NT2/D1 (cell line): Measurements from ENCODE around the gene NEK1.

Experiments used
- DNase-seq: peaks from one replicate; pipeline ENCODE4 v3.0.0-alpha.2; 2011; ENCODE audit warnings: low read depth, low spot score
- H3K27me3 ChIP-seq: 2 replicates; pipeline ENCODE4 v1.6.0; 2011; ENCODE audit warnings: mild to moderate bottlenecking; ENCODE audit not compliant: insufficient read length, insufficient read depth
- H3K36me3 ChIP-seq: 2 replicates; pipeline ENCODE4 v1.6.1; 2011; ENCODE audit warnings: mild to moderate bottlenecking, low read length, mixed read lengths; ENCODE audit not compliant: insufficient read depth, insufficient read length
- H3K4me1 ChIP-seq: 2 replicates; pipeline ENCODE4 v1.5.1; 2011; ENCODE audit not compliant: insufficient read depth, insufficient read length
- H3K4me3 ChIP-seq: 2 replicates; pipeline ENCODE4 v1.5.1; 2011; ENCODE audit warnings: low read depth; ENCODE audit not compliant: insufficient read length
- H3K9ac ChIP-seq: 2 replicates; pipeline ENCODE4 v1.6.0; 2011; ENCODE audit warnings: low read depth; ENCODE audit not compliant: insufficient read length
- H3K9me3 ChIP-seq: 2 replicates; pipeline ENCODE4 v1.5.1; 2011; ENCODE audit warnings: mild to moderate bottlenecking, low read length; ENCODE audit not compliant: insufficient read depth
- SUZ12 ChIP-seq: IDR thresholded peaks from 2 replicates; pipeline ENCODE4 v1.6.1; 2011; ENCODE audit not compliant: insufficient read length, insufficient read depth; ENCODE audit errors: extremely low read depth
- YY1 ChIP-seq: IDR thresholded peaks from 2 replicates; pipeline ENCODE4 v1.6.1; 2011; ENCODE audit not compliant: insufficient read length, insufficient read depth
- ZNF274 ChIP-seq: IDR thresholded peaks from 2 replicates; pipeline ENCODE4 v1.6.1; 2011; ENCODE audit warnings: mild to moderate bottlenecking, low read depth, low read length

NEK1 gene

DNA sequence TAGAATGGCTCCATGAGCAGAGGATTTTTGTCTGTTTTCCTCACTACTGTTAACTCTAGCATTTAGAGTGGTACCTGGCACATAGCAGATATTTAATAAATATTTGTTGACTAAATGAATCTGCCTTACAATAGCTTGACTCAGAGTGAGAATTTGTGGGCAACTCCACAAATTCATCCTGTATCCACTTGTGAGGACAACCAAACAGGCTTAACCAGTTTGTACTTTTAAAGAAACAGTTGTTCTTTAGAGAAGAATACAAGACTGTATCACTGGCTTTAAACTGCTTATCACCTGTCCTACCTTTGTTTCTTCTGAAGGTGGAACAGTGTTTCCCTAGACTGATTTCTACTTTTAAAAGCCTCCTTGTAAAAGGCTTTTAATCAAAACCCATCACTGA lies 200.3 kb downstream of the NEK1 start:
- Histone ChIP-seq H3K27me3 (no peaks in the 10 kb centered on the region), H3K9me3 (no peaks in the 10 kb centered on the region), H3K36me3 (no peaks in the 10 kb centered on the region), H3K9ac (no peak overlapping the region), H3K4me3 (no peak overlapping the region), H3K4me1 (no peaks in the 10 kb centered on the region)
- TF ChIP-seq ZNF274 = no peak
- TF ChIP-seq YY1 = no peak
- no peak for TF ChIP-seq SUZ12
- DNase-seq = no peak

DNA sequence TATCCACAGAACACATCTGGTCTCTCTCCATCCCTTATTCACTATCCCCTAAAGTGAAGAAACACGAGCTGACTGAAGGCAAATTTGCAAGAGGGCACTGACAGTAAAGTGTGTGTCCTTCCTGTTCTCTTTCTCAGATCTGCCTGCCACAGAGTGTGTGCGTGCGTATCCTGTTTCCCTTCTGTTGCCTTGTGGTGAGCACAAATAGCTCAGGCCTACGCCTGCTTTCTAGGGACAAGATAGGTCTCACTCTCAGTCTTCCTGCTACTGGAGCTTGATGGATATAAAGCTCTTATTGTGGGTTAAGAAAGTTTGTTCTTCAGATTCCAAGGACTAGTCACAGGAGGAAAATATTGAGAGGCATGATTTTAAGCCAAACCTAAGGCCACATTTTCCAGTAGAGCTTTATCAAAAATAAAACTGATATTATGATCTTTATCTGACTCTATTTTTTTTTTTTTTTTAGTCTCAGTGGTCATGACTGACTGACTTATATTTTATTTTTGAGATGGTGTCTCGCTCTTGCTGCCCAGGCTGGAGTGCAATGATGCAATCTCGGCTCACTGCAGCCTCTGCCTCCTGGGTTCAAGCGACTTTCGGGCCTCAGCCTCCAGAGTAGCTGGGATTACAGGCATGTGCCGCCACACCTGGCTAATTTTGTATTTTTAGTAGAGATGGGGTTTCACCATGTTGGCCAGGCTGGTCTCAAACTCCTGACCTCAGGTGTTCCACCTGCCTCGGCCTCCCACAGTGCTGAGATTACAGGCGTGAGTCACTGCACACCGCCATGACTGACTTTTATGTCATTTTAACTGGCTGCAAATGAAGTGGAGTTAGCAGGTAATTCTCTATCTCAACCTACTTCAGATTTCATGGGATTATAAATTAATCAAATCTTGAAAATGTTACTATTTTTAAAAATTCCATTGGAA lies 201.3 kb downstream of the NEK1 start:
- TF ChIP-seq YY1 = no peak
- no peak for TF ChIP-seq ZNF274
- TF ChIP-seq SUZ12 = no peak
- H3K9me3 ChIP-seq = no peaks in the 10 kb centered on the region
- DNase-seq = no peak
- H3K36me3 ChIP-seq = no peaks in the 10 kb centered on the region
- no peak overlapping the region for H3K9ac ChIP-seq
- no peaks in the 10 kb centered on the region for H3K4me1 ChIP-seq
- no peak overlapping the region for H3K4me3 ChIP-seq
- no peaks in the 10 kb centered on the region for H3K27me3 ChIP-seq

DNA sequence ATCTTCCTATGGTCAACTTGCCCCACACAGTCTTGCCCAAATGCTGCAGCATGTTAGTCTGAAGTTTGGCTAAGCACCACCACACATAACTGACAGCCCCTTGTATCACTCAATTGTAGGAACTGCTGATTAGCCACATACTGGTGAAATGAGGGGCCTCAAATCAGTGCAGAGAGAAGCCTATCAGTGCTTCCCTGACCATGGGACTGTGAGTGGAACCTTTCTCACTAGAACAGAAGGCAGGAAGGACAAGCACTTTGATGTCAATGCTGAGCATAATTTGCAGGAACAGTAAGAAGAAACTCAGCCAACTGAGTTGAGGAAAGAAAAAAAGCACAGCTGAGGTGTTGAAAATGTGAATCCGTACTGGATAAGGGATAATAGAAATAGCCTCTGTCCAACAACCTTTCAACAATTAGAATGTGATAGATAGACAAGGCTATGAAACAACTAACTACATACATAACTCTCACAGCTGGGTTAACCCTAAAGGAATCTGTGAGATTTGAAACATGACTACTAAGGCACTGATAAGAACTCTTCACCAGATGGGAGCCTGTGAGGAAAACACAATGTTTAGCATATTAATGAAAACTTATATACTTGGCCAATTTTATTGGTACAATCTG lies 205.1 kb downstream of the NEK1 start:
- TF ChIP-seq ZNF274 (no peak), SUZ12 (no peak), YY1 (no peak)
- Histone ChIP-seq H3K9ac (no peak overlapping the region), H3K36me3 (no peaks in the 10 kb centered on the region), H3K9me3 (no peaks in the 10 kb centered on the region), H3K27me3 (no peaks in the 10 kb centered on the region), H3K4me3 (no peak overlapping the region), H3K4me1 (peaks cover 2% of the 10 kb centered on the region)
- DNase-seq = no peak

DNA sequence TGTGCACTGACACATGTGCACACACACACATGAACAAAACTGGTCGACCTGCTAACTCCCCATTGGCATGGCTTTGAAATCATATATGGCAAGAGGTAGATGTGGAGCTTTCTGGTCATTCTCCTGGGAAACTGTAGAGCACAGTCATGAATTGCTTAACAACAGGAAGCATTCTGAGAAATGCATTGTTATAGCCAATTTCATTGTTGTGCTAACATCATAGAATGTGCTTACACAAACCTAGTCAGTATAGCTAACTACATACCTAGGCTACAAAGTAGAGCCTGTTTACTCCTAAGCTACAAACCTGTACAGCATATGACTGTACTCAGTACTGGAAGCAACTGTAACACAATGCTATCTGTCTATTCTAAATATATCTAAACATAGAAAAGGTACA lies 207.4 kb downstream of the NEK1 start:
- Histone ChIP-seq H3K4me3 (no peak overlapping the region), H3K4me1 (peaks cover 2% of the 10 kb centered on the region), H3K27me3 (no peaks in the 10 kb centered on the region), H3K9me3 (no peaks in the 10 kb centered on the region), H3K36me3 (no peaks in the 10 kb centered on the region), H3K9ac (no peak overlapping the region)
- TF ChIP-seq ZNF274 (no peak), SUZ12 (no peak), YY1 (no peak)
- peak; percentile 42 for DNase-seq

GRCh38 chr4:169400832-169401231 lies 211.6 kb downstream of the NEK1 start:
- no peak for DNase-seq
- Histone ChIP-seq H3K36me3 (no peaks in the 10 kb centered on the region), H3K9ac (no peak overlapping the region), H3K4me3 (no peak overlapping the region), H3K4me1 (peaks cover 2% of the 10 kb centered on the region), H3K27me3 (no peaks in the 10 kb centered on the region), H3K9me3 (no peaks in the 10 kb centered on the region)
- TF ChIP-seq ZNF274 = no peak
- TF ChIP-seq SUZ12 = no peak
- TF ChIP-seq YY1 = no peak

DNA sequence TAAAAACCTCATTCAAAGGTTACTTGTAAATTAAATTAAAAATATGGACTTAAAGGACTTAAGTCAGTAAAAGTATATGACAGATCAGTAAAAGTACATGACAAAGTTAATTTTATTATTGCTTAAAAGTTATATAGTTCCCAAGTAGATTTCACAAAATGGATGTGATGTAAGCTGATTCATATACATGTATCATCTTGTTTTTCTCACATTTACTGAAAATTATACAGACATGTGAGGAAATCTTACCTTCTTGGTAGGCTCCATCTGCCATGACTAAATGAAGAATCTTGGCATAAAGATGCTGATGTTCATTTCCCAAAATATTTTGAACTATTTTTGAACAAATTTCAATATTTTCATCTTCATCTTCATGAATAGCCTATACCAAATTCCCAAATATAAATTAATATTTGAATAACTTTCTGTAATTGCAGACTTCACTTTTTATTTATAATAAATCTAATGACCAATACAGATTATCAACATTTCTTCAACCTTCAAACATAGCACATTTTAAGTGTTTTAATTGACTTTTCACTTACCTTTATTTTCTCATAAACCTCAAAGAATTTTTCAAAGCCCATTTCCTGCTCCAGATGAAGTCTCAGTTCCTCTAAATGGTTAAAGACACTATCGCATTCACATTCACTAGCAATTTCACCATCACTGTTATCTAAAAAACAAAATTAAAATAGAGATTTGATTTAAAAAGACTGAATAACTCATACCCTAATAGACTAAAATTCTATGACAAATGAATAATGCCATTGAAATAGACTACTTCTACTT lies 212.2 kb downstream of the NEK1 start:
- Histone ChIP-seq H3K27me3 (no peaks in the 10 kb centered on the region), H3K4me1 (peaks cover 2% of the 10 kb centered on the region), H3K9ac (no peak overlapping the region), H3K4me3 (no peak overlapping the region), H3K36me3 (no peaks in the 10 kb centered on the region), H3K9me3 (no peaks in the 10 kb centered on the region)
- DNase-seq = no peak
- TF ChIP-seq YY1 (no peak), ZNF274 (no peak)

- Histone ChIP-seq H3K27me3 (no peaks in the 10 kb centered on the region), H3K9ac (no peak overlapping the region), H3K4me3 (no peak overlapping the region), H3K36me3 (no peaks in the 10 kb centered on the region), H3K4me1 (no peaks in the 10 kb centered on the region), H3K9me3 (no peaks in the 10 kb centered on the region)
- TF ChIP-seq YY1 (no peak), SUZ12 (no peak), ZNF274 (no peak)
- no peak for DNase-seq
Measured at GRCh38 chr4:169398316-169398715, 214.1 kb downstream of the NEK1 start.
